Measurements from ENCODE around the gene ARHGEF3.

Gene ARHGEF3

GRCh38 chr3:56776556-56776950 is 25.2 kb downstream of the ARHGEF3 start:
- TF ChIP-seq POLR2AphosphoS5 (IDR thresholded peaks at IDR 0.05; ENCODE audit: low read depth) (no peak), SPI1 (IDR thresholded peaks at IDR 0.05; ENCODE audit: borderline replicate concordance, low read depth) (no peak), GABPA (IDR thresholded peaks at IDR 0.05; ENCODE audit: low read depth) (no peak), CTCF (IDR thresholded peaks at IDR 0.05; ENCODE audit: insufficient read depth, low read length) (no peak), REST (IDR thresholded peaks at IDR 0.05; ENCODE audit: insufficient replicate concordance, low read depth) (no peak)
- H3K27ac ChIP-seq (replicated peaks), result no peak overlapping the region
- no peaks in the 10 kb centered on the region for H3K27me3 ChIP-seq (ENCODE audit: insufficient read depth, poor library complexity, severe bottlenecking)
- no peak overlapping the region for H3K4me3 ChIP-seq (replicated peaks; ENCODE audit: insufficient read depth, low read length)
- no peak for DNase-seq (ENCODE audit: low read depth in 1 of 2, low spot score in 1 of 2)

GRCh38 chr3:56775838-56776555 is 25.8 kb downstream of the ARHGEF3 start:
- TF ChIP-seq GABPA (IDR thresholded peaks at IDR 0.05; ENCODE audit: low read depth) (no peak), REST (IDR thresholded peaks at IDR 0.05; ENCODE audit: insufficient replicate concordance, low read depth) (no peak), POLR2AphosphoS5 (IDR thresholded peaks at IDR 0.05; ENCODE audit: low read depth) (no peak), SPI1 (IDR thresholded peaks at IDR 0.05; ENCODE audit: borderline replicate concordance, low read depth) (no peak), CTCF (IDR thresholded peaks at IDR 0.05; ENCODE audit: insufficient read depth, low read length) (no peak)
- DNase-seq (ENCODE audit: low read depth in 1 of 2, low spot score in 1 of 2), result no peak
- H3K4me3 ChIP-seq (replicated peaks; ENCODE audit: insufficient read depth, low read length), result no peak overlapping the region
- no peak overlapping the region for H3K27ac ChIP-seq (replicated peaks)
- no peaks in the 10 kb centered on the region for H3K27me3 ChIP-seq (ENCODE audit: insufficient read depth, poor library complexity, severe bottlenecking)

GRCh38 chr3:56775445-56775837 is 26.3 kb downstream of the ARHGEF3 start:
- DNase-seq (ENCODE audit: low read depth in 1 of 2, low spot score in 1 of 2), result no peak
- Histone ChIP-seq H3K27me3 (ENCODE audit: insufficient read depth, poor library complexity, severe bottlenecking) (no peaks in the 10 kb centered on the region), H3K27ac (replicated peaks) (no peak overlapping the region), H3K4me3 (replicated peaks; ENCODE audit: insufficient read depth, low read length) (no peak overlapping the region)
- TF ChIP-seq POLR2AphosphoS5 (IDR thresholded peaks at IDR 0.05; ENCODE audit: low read depth) (no peak), SPI1 (IDR thresholded peaks at IDR 0.05; ENCODE audit: borderline replicate concordance, low read depth) (no peak), REST (IDR thresholded peaks at IDR 0.05; ENCODE audit: insufficient replicate concordance, low read depth) (no peak), CTCF (IDR thresholded peaks at IDR 0.05; ENCODE audit: insufficient read depth, low read length) (no peak), GABPA (IDR thresholded peaks at IDR 0.05; ENCODE audit: low read depth) (no peak)
